GM20431 (cell line): Measurements from ENCODE around the gene STON2.

Experiments used
- in situ Hi-C: fragments of 300-500 bp; cut with MseI, MboI; formaldehyde crosslinking; loops from one replicate; pipeline ENCODE4 v1.15.0; 2020; ENCODE audit warnings: low sequenced_read_pairs; ENCODE audit not compliant: unreplicated experiment

The STON2 gene

DNA sequence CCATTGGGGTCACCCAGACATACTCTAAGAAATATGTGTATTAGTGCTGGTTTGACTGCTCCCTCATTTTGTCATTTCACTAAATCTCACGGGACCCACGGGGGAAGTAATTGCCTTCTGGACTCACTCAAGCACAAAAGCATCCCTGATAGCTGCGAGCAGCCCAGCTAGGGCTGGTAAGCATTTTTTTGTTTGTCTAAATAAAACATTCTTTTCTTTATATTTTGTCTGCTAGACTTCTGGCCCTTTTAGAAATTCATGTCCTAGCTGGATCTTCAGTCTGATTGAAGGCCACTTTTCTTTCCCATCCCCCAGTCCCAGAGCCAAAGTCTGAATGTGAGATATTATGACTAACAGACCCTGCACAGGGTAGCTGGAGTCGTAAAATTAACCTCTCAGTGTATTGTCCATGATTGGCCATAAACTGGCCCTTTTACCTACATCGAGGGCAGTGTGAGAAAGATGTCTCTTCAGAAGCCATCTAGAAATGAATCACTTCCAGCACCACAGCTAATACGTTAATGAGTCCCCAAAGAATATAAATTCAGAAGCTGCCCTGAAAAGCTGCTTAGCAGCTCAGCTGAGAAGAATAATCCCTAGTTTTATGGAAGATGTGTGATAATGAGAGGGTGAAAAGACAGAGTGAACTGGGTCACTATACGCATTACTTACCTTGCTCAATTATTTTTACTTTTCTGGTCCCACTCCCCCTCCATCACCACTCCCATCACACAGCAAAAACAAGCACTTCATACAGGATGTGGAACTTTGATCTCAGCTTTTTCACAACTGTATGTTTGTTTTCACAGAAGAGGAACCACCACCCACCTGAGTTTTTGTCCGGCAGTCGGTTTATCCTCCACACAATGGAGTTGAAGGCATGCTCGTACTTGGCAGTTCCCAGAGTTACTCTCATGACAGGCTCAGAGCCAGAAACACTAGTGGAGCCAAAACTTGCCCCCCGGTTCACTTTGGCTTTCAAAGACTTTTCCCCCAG lies 123.8 kb downstream of the STON2 start:
- in situ Hi-C loops, result loop anchor here (10.0 kb wide), 1 partner anchor 168 kb away; no protein-coding TSS in a partner anchor

DNA sequence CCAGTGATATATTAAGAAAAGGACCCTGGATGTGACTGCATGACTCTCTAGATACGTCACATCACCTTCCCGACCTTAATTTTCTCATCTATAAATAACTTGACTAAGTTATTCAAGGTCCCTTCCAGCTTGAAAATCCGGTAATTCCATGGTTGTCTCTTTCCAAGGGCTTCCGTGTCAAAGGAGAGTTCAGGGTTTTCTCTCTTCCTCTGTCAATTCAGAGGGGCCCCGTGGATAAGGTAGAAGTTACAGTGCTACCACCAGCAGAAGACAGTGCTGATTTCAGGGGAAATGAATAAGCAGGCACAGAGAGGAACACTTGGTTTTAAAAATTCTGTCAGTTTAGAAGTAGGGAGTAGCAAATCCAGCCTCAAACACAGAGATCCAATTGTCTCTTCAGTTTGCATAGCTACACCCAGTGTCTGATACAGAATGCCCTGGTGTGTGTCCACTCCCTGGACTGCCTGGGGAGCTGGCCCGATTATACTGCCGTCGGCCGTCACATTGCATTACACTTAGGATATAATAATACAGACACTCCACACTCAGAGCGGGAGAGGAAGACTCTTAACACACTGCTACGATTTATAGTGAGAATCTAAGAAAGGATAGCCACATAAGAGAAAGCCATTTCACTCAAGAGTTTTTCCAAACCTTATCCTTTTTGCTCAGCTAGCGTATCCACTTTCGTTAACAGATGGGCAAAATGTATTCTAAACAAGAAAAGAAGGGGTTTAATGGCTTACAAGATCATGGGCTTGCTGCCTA lies 124.6 kb downstream of the STON2 start:
- in situ Hi-C loops, result loop anchor here (10.0 kb wide), 1 partner anchor 169 kb away; no protein-coding TSS in a partner anchor

GRCh38 chr14:81273961-81274575 lies 126.1 kb downstream of the STON2 start:
- in situ Hi-C loops, result loop anchor here (10.0 kb wide), 1 partner anchor 171 kb away; no protein-coding TSS in a partner anchor

DNA sequence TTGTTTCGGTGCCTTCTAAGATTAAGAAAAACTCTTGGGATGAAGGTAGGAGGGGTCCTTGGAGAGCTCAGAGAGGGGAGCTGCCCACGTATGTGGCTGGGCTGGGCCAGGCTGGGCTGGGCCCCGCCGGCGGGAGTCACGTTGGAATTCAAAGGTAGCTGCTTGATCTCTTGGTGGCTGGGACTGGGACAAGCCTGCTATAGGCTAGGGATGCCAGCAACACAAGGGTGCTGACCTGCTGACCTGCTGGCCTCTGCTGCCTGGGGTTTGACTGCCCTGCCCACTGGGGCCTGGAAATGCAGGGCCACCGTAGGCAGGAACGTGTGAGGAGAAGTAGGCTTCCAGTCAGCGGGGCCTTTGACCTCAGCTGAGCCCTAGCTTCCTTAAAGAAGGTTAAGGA lies 126.6 kb downstream of the STON2 start:
- in situ Hi-C loops, result loop anchor here (10.0 kb wide), 1 partner anchor 171 kb away; no protein-coding TSS in a partner anchor

GRCh38 chr14:81272317-81272716 lies 127.8 kb downstream of the STON2 start:
- in situ Hi-C loops, result loop anchor here (10.0 kb wide), 1 partner anchor 172 kb away; no protein-coding TSS in a partner anchor

DNA sequence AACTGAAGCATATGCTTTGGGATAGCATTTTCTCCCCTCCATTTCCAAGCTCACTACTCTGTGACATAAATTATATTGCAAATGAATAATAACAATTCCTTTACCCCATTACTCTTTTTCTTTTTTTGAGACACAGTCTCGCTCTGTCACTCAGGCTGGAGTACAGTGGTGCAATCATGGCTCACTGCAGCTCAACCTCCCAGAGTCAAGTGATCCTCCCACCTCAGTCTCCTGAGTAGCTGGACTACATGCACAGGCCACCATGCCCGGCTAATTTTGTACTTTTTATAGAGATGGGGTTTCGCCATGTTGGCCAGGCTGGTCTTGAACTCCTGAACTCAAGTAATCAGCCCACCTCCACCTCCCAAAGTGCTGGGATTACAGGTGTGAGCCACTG lies 130.1 kb downstream of the STON2 start:
- in situ Hi-C loops, result loop anchor here (10.0 kb wide), 1 partner anchor 175 kb away; no protein-coding TSS in a partner anchor

- in situ Hi-C loops, result no loop called here
Measured at GRCh38 chr14:81269100-81269978, 130.8 kb downstream of the STON2 start.

GRCh38 chr14:81268016-81268416 lies 132.1 kb downstream of the STON2 start:
- in situ Hi-C loops, result no loop called here

DNA sequence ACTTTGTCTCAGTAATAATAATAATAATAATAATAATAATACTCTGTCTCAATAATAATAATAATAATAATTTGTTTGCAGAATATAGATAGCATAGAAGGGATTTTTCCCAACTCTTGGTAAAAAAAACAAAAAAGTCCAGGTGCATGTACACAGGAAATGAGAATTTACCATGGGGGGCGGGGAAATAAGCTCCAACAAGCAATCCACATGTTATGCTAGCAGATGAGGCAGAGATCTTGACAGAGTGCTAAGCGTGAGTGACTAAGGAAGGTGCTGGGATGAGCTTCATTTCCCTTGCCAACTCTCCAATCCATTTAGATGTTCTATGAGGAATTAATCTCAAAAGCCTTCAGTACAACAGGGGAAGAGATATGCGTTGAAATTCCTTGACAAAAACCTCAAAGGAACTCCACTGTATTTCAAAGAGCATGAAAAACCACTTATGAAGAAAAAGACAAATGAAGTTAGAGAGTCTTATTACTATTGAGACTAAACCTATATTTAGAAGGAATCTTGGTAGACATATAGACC lies 134.4 kb downstream of the STON2 start:
- in situ Hi-C loops, result no loop called here

DNA sequence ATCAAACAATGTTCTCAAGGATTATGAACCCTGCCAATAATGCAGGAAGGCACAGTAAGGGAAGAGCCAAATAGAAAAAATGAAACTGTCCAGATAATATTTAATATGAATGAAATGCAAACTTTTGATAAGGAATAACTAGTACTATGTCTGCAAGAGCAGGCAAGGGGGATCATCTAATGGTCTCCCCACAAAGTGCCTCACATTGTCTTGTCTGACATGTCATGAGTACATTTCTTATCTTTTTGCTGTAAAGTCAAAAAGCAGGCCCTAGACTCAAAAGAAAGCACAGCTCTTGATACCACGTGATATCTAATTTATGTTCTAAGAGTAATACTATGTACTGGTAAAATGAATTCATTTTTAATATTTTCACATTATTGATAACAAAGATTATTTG lies 135.5 kb downstream of the STON2 start:
- in situ Hi-C loops, result no loop called here

- in situ Hi-C loops, result no loop called here
Measured at GRCh38 chr14:81263777-81264410, 136.2 kb downstream of the STON2 start.

DNA sequence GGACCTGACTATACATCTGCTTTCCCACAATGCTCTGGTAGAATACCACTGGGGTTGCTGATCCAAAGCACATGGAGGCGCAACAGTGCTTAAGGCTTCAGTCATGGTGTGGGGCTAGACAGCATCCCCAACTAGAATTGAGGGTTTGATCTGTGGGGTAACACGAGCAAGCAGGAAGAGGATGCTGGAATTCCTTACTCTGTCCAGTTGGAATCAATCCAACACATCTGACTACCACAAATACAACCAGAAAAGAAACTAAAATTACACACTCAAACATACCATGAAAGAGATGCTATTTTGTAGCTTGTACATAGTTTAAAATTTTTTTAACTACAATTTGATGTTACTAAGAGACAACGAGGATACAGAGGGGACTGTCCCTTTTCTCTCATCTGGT lies 138.9 kb downstream of the STON2 start:
- in situ Hi-C loops, result no loop called here

DNA sequence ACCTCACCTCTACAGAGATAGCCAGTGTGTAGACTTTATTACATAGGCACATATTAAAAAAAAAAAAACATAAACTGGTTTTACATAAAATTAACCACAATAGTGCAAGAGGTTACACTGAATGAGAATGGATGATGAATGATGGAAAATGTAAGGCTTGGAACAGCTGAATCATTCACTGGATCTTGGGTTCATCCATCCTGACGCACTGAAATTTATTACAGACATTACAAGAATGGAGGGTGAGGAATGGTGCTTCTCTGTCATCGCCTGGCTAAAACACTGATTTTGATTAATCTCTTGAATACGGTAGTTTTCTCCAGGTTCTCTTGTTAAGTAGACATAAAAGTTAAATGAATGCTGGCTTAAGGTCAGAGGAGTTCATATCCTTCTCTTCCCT lies 139.4 kb downstream of the STON2 start:
- in situ Hi-C loops, result no loop called here

DNA sequence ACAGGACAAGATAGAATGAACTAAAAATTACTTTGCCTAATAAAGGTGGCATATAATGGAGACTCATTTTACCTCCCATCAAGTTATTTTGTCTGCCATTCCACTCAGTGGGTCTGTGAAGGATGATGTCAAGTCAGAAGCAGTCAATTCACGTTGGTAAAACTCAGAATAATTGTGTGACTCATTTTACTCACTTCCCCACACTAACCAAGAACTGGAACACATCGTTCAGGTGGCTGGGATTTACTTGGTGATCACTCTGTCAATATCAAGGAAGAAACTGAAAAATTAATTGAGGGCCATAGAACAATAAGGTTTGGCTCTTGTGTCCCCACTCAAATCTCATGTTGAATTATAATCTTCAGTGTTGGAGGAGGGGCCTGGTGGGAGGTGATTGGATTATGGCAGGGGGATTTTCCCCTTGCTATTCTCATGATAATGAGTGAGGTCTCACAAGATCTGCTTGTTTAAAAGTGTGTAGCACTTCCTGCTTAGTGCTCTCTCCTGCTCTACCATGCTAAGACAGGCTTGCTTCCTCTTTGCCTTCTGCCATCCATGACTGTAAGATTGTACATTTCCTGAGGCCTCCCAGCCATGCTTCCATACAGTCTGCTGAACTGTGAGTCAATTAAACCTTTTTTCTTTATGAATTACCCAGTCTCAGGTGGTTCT lies 143.7 kb downstream of the STON2 start:
- in situ Hi-C loops, result no loop called here

DNA sequence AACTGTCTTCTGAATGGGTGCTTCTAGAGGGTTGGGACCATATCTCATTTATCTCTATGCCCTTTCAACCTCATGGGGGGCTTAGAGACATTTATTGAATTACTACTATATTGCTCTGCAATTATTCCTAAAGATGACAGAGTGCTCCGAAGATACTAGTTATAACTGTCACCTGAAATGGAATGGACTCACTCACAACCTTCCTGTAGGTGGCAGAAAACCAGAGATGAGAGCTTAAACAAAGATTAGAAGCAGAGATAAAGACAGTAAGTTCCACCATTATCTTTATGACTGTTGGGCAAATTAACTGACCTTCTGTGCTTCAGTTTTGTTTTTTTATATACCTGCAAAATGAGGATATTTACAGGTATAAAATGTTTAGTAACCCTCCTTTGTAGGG lies 147.8 kb downstream of the STON2 start:
- in situ Hi-C loops, result no loop called here

GRCh38 chr14:81247271-81247766 lies 152.8 kb downstream of the STON2 start:
- in situ Hi-C loops, result no loop called here

GRCh38 chr14:81246461-81247270 lies 153.5 kb downstream of the STON2 start:
- in situ Hi-C loops, result no loop called here
